ENCODE data around the gene AJAP1.

The AJAP1 gene

DNA sequence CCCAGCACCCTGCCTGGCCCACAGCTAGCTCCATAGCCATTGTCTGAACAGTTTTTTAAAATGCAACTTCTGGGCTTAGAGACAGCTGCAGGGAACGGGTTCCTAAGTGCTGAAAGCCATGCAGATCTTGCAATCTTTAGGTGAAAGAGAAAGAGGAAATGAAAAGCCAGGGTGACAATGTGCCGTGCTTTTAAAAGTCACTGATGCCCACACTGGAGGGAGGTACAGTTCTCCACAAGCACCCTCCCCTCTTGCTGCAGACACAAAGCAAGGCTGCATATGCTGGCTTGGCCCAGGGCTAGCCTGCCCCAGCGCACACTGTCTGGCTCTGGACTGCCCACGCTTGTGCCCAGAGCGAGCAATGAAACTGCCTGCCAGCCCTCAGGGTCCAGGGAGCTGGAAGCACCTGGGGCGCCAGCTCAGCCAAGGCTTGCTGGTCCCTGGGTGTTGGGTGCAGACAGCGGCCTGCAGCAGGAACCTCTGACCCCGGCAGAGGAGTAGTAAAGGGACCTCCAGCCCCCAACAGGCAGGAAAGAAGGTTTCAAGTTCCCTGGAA lies 70.4 kb downstream of the AJAP1 start:
- no peak for TF ChIP-seq EZH2phosphoT487 (IDR thresholded peaks at IDR 0.05; ENCODE audit: low read depth)
- TF ChIP-seq, protein P1, sequence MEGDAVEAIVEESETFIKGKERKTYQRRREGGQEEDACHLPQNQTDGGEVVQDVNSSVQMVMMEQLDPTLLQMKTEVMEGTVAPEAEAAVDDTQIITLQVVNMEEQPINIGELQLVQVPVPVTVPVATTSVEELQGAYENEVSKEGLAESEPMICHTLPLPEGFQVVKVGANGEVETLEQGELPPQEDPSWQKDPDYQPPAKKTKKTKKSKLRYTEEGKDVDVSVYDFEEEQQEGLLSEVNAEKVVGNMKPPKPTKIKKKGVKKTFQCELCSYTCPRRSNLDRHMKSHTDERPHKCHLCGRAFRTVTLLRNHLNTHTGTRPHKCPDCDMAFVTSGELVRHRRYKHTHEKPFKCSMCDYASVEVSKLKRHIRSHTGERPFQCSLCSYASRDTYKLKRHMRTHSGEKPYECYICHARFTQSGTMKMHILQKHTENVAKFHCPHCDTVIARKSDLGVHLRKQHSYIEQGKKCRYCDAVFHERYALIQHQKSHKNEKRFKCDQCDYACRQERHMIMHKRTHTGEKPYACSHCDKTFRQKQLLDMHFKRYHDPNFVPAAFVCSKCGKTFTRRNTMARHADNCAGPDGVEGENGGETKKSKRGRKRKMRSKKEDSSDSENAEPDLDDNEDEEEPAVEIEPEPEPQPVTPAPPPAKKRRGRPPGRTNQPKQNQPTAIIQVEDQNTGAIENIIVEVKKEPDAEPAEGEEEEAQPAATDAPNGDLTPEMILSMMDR (IDR thresholded peaks at IDR 0.05; ENCODE audit: low read depth, low read length): no peak
- Histone ChIP-seq H3K79me2 (ENCODE audit: low read length) (no peaks in the 10 kb centered on the region), H3K27ac (ENCODE audit: low read length) (peak overlapping the region; percentile 38), H3K4me3 (ENCODE audit: low read length) (peak overlapping the region; percentile 68), H3K4me1 (ENCODE audit: low read length) (peaks cover 19% of the 10 kb centered on the region), H3K27me3 (ENCODE audit: low read depth, low read length) (no peaks in the 10 kb centered on the region), H3K9me3 (ENCODE audit: insufficient read depth, low read length) (no peaks in the 10 kb centered on the region), H2AFZ (ENCODE audit: low read depth, low read length) (no peak overlapping the region; the same call in 1 of the 2 replicates), H4K20me1 (ENCODE audit: insufficient read depth, low read length) (no peaks in the 10 kb centered on the region), H3K4me2 (ENCODE audit: low read length) (peak overlapping the region; percentile 92), H3K9ac (ENCODE audit: low read length) (peak overlapping the region; percentile 34; the same call in 1 of the 2 replicates), H3K36me3 (replicated peaks; ENCODE audit: low read depth, low read length) (no peaks in the 10 kb centered on the region)

DNA sequence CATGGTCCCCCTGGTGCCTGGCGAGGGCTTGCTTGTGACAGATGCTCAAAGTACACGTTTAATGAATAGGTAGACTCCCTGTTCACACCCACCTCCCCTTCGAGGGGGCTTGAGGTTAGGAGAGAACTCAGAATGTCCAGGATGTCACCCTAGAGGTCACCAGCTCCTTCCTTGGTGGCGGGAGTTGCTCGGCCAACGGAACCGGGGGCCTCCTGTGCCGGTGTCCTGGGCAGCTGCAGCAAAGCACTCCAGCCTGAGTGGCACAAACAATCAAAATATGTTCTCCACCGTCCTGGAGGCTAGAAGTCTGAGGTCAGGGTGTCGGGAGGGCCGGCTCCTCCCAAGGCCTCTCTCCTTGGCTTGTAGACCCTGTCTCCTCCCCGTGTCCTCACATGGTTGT lies 71.0 kb downstream of the AJAP1 start:
- H3K4me2 ChIP-seq (ENCODE audit: low read length): peak overlapping the region; percentile 92
- no peaks in the 10 kb centered on the region for H3K36me3 ChIP-seq (replicated peaks; ENCODE audit: low read depth, low read length)
- peaks cover 19% of the 10 kb centered on the region for H3K4me1 ChIP-seq (ENCODE audit: low read length)
- no peaks in the 10 kb centered on the region for H4K20me1 ChIP-seq (ENCODE audit: insufficient read depth, low read length)
- no peaks in the 10 kb centered on the region for H3K27me3 ChIP-seq (ENCODE audit: low read depth, low read length)
- no peak overlapping the region for H2AFZ ChIP-seq (ENCODE audit: low read depth, low read length)
- H3K79me2 ChIP-seq (ENCODE audit: low read length): no peaks in the 10 kb centered on the region
- H3K9ac ChIP-seq (ENCODE audit: low read length): no peak overlapping the region
- no peaks in the 10 kb centered on the region for H3K9me3 ChIP-seq (ENCODE audit: insufficient read depth, low read length)
- no peak overlapping the region for H3K27ac ChIP-seq (ENCODE audit: low read length)
- H3K4me3 ChIP-seq (ENCODE audit: low read length): peak overlapping the region; percentile 68; the same call in 1 of the 2 replicates
- TF ChIP-seq EZH2phosphoT487 (IDR thresholded peaks at IDR 0.05; ENCODE audit: low read depth): no peak
- TF ChIP-seq, protein P1 (IDR thresholded peaks at IDR 0.05; ENCODE audit: low read depth, low read length): no peak

DNA sequence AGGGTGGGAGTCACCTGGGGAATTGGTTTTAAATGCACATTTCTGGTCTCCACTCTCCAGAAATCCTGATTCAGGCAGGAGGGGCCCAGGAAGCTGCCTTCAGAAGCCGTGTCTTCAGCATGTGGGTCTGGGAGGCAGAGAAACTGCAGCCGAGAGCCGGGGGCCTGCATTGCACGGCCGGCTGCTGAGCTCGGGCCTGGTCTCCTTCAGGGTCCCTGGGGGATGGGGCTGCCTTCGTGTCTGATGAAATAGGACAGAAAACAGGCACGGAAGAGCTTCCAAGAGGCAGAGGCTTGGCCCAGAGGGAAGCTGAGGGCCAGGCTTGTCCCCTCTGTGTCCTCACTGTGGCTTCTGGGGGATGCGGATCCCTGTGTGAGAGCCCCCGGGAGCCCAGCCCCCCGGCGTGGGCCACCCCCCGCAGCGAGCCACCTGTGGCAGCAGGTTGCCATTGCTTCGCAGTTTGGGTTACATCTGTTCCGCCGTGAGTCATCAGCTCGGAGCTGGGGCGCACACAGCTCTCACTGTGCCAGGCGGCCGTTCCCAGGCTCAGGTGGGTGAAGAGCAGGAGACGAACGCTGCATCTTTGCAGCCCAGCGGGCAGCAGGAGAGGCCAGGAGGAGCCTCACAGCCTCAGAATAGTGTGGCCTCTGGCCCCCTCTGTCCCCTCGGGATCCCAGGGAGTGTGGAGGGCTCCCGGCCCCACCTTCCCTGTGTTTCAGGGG lies 72.4 kb downstream of the AJAP1 start:
- Histone ChIP-seq H3K9me3 (ENCODE audit: insufficient read depth, low read length) (no peaks in the 10 kb centered on the region), H4K20me1 (ENCODE audit: insufficient read depth, low read length) (no peaks in the 10 kb centered on the region), H3K4me2 (ENCODE audit: low read length) (no peak overlapping the region), H2AFZ (ENCODE audit: low read depth, low read length) (no peak overlapping the region), H3K9ac (ENCODE audit: low read length) (no peak overlapping the region), H3K36me3 (replicated peaks; ENCODE audit: low read depth, low read length) (no peaks in the 10 kb centered on the region), H3K27me3 (ENCODE audit: low read depth, low read length) (no peaks in the 10 kb centered on the region), H3K4me1 (ENCODE audit: low read length) (peaks cover 19% of the 10 kb centered on the region), H3K79me2 (ENCODE audit: low read length) (no peaks in the 10 kb centered on the region), H3K27ac (ENCODE audit: low read length) (no peak overlapping the region), H3K4me3 (ENCODE audit: low read length) (no peak overlapping the region)
- TF ChIP-seq EZH2phosphoT487 (IDR thresholded peaks at IDR 0.05; ENCODE audit: low read depth): no peak
- TF ChIP-seq, protein P1 (IDR thresholded peaks at IDR 0.05; ENCODE audit: low read depth, low read length): no peak

GRCh38 chr1:4728319-4729089 lies 74.1 kb downstream of the AJAP1 start:
- Histone ChIP-seq H3K4me2 (ENCODE audit: low read length) (no peak overlapping the region), H4K20me1 (ENCODE audit: insufficient read depth, low read length) (no peaks in the 10 kb centered on the region), H3K4me3 (ENCODE audit: low read length) (no peak overlapping the region), H3K27me3 (ENCODE audit: low read depth, low read length) (no peaks in the 10 kb centered on the region), H3K27ac (ENCODE audit: low read length) (no peak overlapping the region), H3K9ac (ENCODE audit: low read length) (no peak overlapping the region), H3K4me1 (ENCODE audit: low read length) (peaks cover 19% of the 10 kb centered on the region), H3K36me3 (replicated peaks; ENCODE audit: low read depth, low read length) (no peaks in the 10 kb centered on the region), H3K9me3 (ENCODE audit: insufficient read depth, low read length) (no peaks in the 10 kb centered on the region), H3K79me2 (ENCODE audit: low read length) (no peaks in the 10 kb centered on the region), H2AFZ (ENCODE audit: low read depth, low read length) (no peak overlapping the region)
- TF ChIP-seq, protein P1 (IDR thresholded peaks at IDR 0.05; ENCODE audit: low read depth, low read length): no peak
- TF ChIP-seq EZH2phosphoT487 (IDR thresholded peaks at IDR 0.05; ENCODE audit: low read depth): no peak

Data from OCI-LY3 (cell line).